Measurements from ENCODE around the gene THEM5. TPM values are rescaled to one million over a fixed set of nuclear protein-coding genes. Genes with fewer than 3 reads are reported as not detected.
"Not testable (repeated sequence)": the region's sequence is repeated elsewhere in the genome, so short reads cannot be mapped to it uniquely, and the experiment has no call there.

THEM5 gene
- total RNA-seq, result not detected
- polyA plus RNA-seq, result under 1 TPM in 1 of 2 donors, not detected in 1; 0.07 TPM
- long read RNA-seq, donor 1, result 0 reads
- long read RNA-seq, donor 2, result 0 reads
- long read RNA-seq, donor 3, result 0 reads

DNA sequence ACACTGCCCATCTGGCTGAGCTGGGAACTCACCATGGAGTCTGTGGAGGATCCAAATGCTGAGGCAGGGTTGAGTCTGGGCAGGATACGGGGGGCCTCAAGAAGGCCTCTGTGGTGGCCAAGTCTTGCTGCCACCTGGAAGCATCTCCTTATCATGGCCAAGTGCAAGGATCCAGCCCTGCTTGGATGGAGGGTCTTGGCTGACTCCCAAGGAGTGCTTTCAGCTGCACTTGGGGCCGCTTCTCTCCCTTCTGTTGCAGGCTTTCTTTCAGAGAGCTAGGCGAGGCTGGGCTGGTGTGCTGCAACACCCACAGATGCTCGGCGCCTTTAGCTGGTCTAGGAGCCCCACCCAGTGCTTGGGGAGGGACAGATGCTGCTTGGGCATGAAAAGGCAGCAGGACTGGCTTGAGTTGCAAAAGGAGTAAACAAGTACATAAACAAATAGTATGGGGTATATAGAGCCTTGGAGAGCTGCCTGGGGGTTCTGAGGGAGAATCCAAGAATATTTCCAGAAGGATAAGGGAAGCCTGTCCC lies at the start of gene THEM5:
Gene THEM5, minus strand, starts transcription at position 302 of the 533 bp plus-strand sequence. Its CDS starts 147 bp downstream, at position 155.
- Histone ChIP-seq H3K36me3 (no peaks in the 10 kb centered on the region), H3K27me3 (no peaks in the 10 kb centered on the region), H3K27ac (no peak within 1 kb of the TSS), H3K9me3 (no peaks in the 10 kb centered on the region), H3K4me1 (ENCODE audit: insufficient read depth) (peaks cover 4% of the 10 kb centered on the region), H3K4me3 (no peak within 1 kb of the TSS)
- 71 to 77% (median 75%) methylated on average over 5 of the region's 5 CpGs for WGBS, 3 donors
- intact Hi-C loops (cut with DNase I), result no loop called here
- TF ChIP-seq POLR2A (IDR thresholded peaks at IDR 0.05) (no peak), EP300 (IDR thresholded peaks at IDR 0.05) (no peak), CTCF (IDR thresholded peaks at IDR 0.05) (no peak)
- DNase-seq, result no peak

DNA sequence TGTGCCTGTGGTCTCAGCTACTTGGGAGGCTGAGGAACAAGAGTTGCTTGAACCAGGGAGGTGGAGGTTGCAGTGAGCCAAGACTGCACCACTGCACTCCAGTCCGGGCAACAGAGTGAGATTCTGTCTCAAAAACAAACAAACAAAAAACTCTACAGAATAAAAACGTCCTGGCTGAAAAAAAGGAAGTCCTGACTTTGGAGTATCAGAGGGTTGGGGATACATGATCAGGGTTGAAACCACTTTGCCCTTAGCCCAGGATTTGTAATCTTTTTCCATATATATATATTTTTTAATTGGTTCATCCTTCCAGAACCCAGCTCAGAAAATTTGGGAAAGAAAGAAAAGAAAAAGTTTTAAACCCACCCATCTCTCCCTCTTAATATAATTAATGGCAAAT lies 49.3 kb upstream of the THEM5 start:
- WGBS, 3 donors, result 73 to 86% (median 74%) methylated on average over 2 of the region's 2 CpGs
- intact Hi-C loops (cut with DNase I), result no loop called here
- no peak for DNase-seq
- no peaks in the 10 kb centered on the region for H3K36me3 ChIP-seq
- peaks cover 4% of the 10 kb centered on the region for H3K4me1 ChIP-seq (ENCODE audit: insufficient read depth)
- no peaks in the 10 kb centered on the region for H3K9me3 ChIP-seq
- no peaks in the 10 kb centered on the region for H3K27me3 ChIP-seq
- H3K4me3 ChIP-seq, result no peak overlapping the region
- no peak overlapping the region for H3K27ac ChIP-seq
- TF ChIP-seq POLR2A (IDR thresholded peaks at IDR 0.05) (no peak), CTCF (IDR thresholded peaks at IDR 0.05) (no peak), EP300 (IDR thresholded peaks at IDR 0.05) (no peak)

DNA sequence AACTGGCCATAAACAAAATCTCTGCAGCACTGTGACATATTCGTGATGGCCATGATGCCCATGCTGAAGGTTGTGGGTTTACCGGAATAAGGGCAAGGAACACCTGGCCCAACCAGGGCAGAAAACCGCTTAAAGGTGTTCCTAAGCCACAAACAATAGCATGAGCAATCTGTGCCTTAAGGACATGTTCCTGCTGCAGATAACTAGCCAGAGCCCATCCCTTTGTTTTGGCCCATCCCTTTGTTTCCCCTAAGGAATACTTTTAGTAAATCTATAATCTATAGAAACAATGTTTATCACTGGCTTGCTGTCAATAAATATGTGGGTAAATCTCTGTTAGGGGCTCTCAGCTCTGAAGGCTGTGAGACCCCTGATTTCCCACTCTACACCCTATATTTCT lies 47.3 kb upstream of the THEM5 start:
- H3K9me3 ChIP-seq; H3K27me3 ChIP-seq; intact Hi-C loops (cut with DNase I); H3K4me1 ChIP-seq (ENCODE audit: insufficient read depth); H3K27ac ChIP-seq; H3K36me3 ChIP-seq; H3K4me3 ChIP-seq; DNase-seq: not testable (repeated sequence)
- 96 to 100% (median 96%) methylated on average over 3 of the region's 3 CpGs for WGBS, 3 donors

- no peaks in the 10 kb centered on the region for H3K27me3 ChIP-seq
- no peak overlapping the region for H3K4me3 ChIP-seq
- 86 to 92% (median 88%) methylated on average over 2 of the region's 2 CpGs for WGBS, 3 donors
- H3K27ac ChIP-seq, result no peak overlapping the region
- TF ChIP-seq POLR2A (IDR thresholded peaks at IDR 0.05), result no peak
- no peak for TF ChIP-seq EP300 (IDR thresholded peaks at IDR 0.05)
- no peak for TF ChIP-seq CTCF (IDR thresholded peaks at IDR 0.05)
- H3K36me3 ChIP-seq, result no peaks in the 10 kb centered on the region
- DNase-seq, result peak in 1 of 5 donors; percentile 30
- peaks cover 3% of the 10 kb centered on the region for H3K4me1 ChIP-seq (ENCODE audit: insufficient read depth)
- H3K9me3 ChIP-seq, result no peaks in the 10 kb centered on the region
- intact Hi-C loops (cut with DNase I), result no loop called here
Measured at GRCh38 chr1:151898519-151898991, 45.0 kb upstream of the THEM5 start.

- intact Hi-C loops (cut with DNase I), result no loop called here
- TF ChIP-seq CTCF (IDR thresholded peaks at IDR 0.05) (no peak), POLR2A (IDR thresholded peaks at IDR 0.05) (no peak), EP300 (IDR thresholded peaks at IDR 0.05) (no peak)
- Histone ChIP-seq H3K27ac (no peak overlapping the region), H3K27me3 (no peaks in the 10 kb centered on the region), H3K4me1 (ENCODE audit: insufficient read depth) (peaks cover 3% of the 10 kb centered on the region), H3K36me3 (no peaks in the 10 kb centered on the region), H3K4me3 (no peak overlapping the region), H3K9me3 (no peaks in the 10 kb centered on the region)
- DNase-seq, result no peak
- 81 to 89% (median 89%) methylated on average over 10 of the region's 10 CpGs for WGBS, 3 donors
Measured at GRCh38 chr1:151897991-151898431, 44.5 kb upstream of the THEM5 start.

Measured in ovary (tissue), 10 donors.